ENCODE data around the gene SDS.

The SDS gene

GRCh38 chr12:113424915-113425823 is 21.5 kb upstream of the SDS start:
- peak; percentile 27 for DNase-seq

- no peak for DNase-seq
Observed at GRCh38 chr12:113424456-113424855, 20.8 kb upstream of the SDS start.

- DNase-seq = no peak
Observed at GRCh38 chr12:113422886-113423669, 19.4 kb upstream of the SDS start.

- DNase-seq = peak; percentile 35
Observed at GRCh38 chr12:113422030-113422885, 18.6 kb upstream of the SDS start, which contains the start of gene SDSL. Gene SDSL (plus strand): TSS chr12:113422380. CDS start chr12:113427983, 5,603 bp downstream.

GRCh38 chr12:113420996-113421595 is 17.4 kb upstream of the SDS start:
- no peak for DNase-seq

- DNase-seq = no peak
Observed at GRCh38 chr12:113418213-113418879, 14.7 kb upstream of the SDS start.

- peak; percentile 2 for DNase-seq
Observed at GRCh38 chr12:113416091-113416754, 12.5 kb upstream of the SDS start.

- no peak for DNase-seq
Observed at GRCh38 chr12:113414519-113415038, 10.9 kb upstream of the SDS start.

GRCh38 chr12:113413488-113413939 is 9.8 kb upstream of the SDS start:
- DNase-seq = no peak

GRCh38 chr12:113409462-113410124 is 5.9 kb upstream of the SDS start:
- no peak for DNase-seq

GRCh38 chr12:113408756-113409298 is 5.1 kb upstream of the SDS start:
- DNase-seq = no peak

- DNase-seq = no peak
Observed at GRCh38 chr12:113407931-113408600, 4.4 kb upstream of the SDS start.

GRCh38 chr12:113405694-113406093 is 2.0 kb upstream of the SDS start:
- DNase-seq = no peak

- DNase-seq = no peak
Observed at GRCh38 chr12:113402586-113403260, 964 bp downstream of the SDS start.

- no peak for DNase-seq
Observed at GRCh38 chr12:113401066-113402000, 2.4 kb downstream of the SDS start.

- no peak for DNase-seq
Observed at GRCh38 chr12:113400362-113400761, 3.3 kb downstream of the SDS start.

- no peak for DNase-seq
Observed at GRCh38 chr12:113399490-113399889, 4.2 kb downstream of the SDS start.

All from CD4-positive, alpha-beta T cell treated with Interleukin-4 for 4 hours (primary cell).